DMS 273 (cell line): ENCODE data around the gene ZIC3.

Experiments
- DNase-seq: peaks from one replicate; lab custom pipeline; 2025; ENCODE audit not compliant: unreplicated experiment; lab: John Stamatoyannopoulos, UW

Gene ZIC3

GRCh38 chrX:137573324-137574101 lies 7.6 kb downstream of the ZIC3 start:
- no peak for DNase-seq

DNA sequence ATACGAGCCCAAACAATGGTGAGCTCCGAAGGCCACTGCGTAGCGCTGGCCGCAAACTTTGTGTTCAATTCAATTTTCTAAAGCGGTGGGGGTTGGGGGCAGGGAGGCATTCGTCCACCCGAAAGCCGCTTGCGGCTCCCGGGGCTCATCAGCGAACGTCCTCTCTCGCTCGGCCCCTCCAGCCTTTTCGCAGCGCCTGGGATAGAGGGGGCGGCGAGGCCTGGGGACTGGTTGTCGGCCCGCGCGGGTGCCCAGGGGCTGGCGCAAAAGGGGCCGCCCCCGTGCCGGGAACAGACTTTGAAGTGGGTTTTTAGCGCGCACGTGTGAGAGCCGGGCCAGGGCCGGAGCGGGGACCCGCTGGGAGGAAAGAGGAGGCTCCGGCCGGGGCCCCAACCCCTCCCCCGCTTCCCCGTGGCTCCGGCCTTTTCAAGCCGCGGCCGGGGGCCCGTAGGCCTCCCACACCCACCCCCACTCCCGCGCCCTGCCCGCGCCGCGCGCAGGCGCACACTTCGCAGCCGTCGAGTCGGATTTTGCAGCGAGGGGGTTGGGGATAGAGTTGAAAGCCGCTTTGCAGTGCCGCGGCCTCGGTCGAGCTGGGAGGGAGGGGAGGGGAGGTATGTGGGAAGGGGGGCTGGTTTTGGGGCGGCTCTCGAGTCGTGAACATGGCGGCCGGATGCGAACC lies 8.3 kb downstream of the ZIC3 start:
- no peak for DNase-seq

- DNase-seq = no peak
Measured at GRCh38 chrX:137574784-137575293, 8.9 kb downstream of the ZIC3 start.

GRCh38 chrX:137575596-137576255 lies 9.8 kb downstream of the ZIC3 start:
- DNase-seq = no peak

GRCh38 chrX:137587151-137587550 lies 21.2 kb downstream of the ZIC3 start:
- no peak for DNase-seq

DNA sequence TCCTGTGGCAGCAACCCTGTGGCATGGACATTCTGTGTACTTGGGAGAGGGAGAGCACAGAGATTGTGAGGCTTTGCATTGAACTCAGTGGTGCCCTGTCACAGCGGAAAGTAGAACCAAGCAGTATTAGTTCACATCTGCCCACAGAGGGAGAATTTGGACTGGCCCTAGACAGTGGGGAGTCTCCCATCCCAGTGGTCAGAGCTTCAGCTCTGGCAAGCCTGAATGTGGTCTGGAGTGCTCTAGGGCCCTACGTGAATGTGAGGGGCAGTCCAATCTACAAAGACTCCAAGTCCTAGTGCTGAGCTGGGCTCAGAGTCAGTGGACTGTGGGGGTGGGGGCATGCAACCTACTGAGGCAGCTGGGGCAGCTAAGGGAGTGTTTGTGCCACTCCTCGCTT lies 34.8 kb downstream of the ZIC3 start:
- no peak for DNase-seq
